AML-193 (cell line): ENCODE measurements around the gene PTPRQ.

Experiments
- DNase-seq, 2 experiments: peaks; one replicate each; lab custom pipeline; 2025; lab: John Stamatoyannopoulos, UW

PTPRQ gene

DNA sequence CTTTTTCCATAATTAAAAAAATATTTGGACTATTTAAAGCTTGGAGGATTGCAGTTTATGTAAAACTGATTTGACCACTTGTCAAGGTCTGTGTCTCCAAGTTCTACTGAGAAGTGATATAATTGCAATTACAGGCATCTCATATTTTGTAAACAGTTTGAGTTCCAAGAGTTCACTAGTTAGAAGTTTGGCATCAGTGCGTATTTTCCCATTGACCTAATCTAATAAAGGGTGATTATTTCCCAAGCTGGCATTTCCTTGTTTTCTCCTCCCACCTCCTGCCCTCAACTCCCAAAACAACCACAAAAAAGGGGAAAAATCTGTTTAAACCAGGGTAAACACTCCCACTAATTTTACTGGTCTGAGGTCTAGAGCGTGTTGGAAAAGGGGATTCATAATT is 260.4 kb downstream of the PTPRQ start:
- no peak for DNase-seq

DNA sequence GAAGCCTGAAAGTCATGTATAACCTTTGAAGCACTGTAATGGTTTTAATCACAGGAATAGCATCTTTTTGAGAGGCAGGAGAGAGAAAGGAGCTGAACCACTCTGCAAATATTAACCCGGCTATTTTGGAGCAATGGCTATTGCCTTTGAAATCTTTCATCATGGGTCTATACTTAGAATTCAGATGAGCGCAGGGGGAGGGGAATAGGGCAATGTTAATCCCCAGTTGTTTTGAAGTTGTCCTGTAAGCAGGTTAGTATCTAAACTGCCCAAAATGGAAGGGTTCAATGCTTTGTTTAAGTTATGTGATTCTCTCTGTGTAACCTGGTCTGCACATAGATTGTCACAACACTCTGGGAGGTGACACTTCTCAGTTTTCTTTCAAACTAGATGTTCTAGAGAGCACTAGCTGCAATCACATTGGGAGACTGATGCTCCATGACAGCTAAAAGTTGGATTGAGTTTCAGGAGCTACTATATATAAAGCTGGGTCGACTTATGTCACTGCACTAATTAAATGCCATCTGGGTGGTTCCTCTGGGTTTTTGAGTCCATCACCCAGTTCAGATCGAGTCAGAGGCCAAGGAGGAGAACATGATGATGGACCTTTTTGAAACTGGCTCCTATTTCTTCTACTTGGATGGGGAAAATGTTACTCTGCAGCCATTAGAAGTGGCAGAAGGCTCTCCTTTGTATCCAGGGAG is 263.2 kb downstream of the PTPRQ start, which contains the start of gene MYF6:
TSS of gene MYF6 (plus strand) at position 509 of the 704 bp plus-strand sequence. CDS start at position 595, 86 bp downstream.
- DNase-seq: no peak

DNA sequence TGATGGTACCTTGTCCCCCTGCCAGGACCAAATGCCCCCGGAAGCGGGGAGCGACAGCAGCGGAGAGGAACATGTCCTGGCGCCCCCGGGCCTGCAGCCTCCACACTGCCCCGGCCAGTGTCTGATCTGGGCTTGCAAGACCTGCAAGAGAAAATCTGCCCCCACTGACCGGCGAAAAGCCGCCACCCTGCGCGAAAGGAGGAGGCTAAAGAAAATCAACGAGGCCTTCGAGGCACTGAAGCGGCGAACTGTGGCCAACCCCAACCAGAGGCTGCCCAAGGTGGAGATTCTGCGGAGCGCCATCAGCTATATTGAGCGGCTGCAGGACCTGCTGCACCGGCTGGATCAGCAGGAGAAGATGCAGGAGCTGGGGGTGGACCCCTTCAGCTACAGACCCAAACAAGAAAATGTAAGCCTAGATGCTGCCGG is 263.8 kb downstream of the PTPRQ start:
- DNase-seq: no peak

DNA sequence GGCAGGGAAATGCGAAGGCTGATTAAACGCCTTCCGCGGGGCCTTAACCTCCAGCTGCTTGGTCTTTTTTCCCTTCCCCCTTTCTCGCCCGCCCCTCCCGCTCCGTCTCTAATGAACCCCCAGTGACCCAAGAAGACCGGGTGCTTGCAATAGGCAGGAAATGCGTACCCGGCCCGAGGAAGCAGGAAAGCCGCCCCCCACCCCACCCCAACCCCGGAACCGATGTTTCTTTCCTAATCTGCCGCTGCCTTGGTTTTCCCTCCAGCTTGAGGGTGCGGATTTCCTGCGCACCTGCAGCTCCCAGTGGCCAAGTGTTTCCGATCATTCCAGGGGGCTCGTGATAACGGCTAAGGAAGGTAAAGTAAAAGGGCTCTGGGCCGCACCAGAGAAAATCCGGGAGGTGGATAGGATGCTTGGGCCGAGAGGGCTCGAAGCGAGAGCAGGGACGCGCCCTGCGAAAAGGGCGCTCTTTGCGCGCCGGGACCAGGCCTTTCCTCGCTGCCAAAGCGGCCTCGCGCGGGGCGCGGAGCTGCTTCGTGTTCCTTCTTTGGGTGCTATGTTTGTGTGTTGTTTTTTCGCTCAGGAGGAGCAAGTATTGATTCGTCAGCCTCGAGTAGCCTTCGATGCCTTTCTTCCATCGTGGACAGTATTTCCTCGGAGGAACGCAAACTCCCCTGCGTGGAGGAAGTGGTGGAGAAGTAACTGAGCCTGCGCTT is 264.4 kb downstream of the PTPRQ start:
- DNase-seq: no peak

DNA sequence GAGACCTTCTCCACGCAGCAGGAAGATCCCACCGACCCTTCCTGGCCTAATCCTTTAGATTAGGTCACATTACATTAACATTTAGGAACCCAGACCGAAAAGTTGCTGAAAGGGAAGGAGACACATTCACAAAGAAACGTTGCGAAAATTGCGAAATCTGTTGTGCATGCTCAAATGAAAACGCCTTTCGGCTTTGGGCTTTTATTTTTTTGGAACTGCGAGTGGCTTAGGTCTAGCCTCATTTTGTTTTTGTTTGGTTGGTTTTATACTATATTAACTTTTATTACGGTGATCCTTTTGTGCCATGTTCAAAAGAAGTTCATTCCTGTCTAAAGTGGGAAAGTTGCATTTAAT is 264.9 kb downstream of the PTPRQ start:
- DNase-seq: no peak

DNA sequence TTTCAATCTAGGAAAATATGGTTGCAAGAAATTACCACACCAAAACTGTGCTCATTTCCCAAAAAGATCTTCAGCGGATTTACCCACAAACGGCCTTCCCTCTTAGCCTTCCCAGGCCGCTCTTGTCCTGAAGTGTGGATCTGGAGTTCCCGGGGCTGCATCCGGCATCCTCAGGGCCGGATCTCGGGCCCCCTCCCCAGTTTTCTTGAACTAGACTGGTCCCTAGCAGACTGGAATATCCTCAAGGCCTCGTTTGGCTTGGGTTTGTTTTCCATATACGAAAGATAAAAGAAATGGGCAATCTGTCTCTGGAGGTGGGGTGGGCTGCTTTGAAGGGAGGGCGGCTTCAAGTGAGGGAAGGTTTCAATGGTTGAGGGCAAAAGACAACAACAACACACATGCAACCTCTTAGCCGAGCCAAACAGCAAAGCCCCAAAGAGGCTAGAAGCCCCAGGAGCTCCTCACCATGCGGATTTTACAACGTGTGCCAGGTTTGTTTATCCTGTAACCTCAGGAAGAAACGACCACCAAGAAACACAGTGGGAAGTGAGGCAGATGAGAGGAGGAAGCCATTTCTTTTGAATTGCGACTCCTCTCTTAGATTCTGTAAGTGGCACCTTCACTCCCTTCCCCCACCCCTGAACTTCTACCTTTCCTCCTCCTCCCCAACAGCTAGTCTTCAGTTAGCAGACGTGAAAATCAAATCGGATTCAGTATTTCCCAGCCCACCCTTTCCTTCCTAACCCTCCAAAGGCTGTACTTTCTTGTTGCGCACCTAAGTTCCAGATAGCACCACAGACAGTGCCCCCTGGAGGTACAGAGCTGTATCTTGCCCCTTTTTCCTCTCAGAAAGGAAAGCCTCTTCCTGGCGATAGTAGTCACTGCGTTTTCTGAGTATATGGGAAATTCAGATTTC is 266.0 kb downstream of the PTPRQ start:
- no peak for DNase-seq

DNA sequence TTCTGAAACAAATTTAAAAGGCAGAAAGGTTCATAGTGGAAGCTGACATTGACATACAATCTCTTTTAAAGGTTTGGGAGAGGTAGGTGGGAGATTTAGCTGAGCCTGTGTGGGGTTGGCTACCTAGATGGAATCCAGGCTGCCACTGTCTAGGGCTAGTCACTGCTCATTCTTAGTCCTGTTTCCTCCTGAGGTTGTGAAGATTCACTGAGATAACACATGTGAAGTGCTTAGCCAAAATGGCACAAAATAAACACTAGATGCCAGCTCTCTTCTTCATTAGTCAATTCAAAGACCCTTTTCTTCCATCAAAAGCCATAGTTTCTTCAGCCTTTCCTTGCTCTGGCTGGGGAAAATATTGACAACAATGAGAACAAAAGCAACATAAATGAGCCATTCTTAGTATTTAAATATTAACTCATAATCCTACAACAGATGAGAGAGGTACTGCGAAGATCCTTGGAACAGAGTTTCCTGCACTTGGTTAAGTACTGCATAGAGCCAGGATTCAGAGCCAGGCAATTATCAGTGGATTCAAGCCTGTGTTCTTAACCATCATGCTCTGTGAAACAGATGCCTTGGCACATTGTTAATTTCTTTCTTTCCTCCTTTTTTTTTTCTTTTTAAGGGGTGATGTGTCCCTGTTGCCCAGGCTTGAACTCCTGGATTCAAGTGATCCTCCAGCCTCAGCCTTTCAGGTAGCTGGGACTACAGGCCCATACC is 266.9 kb downstream of the PTPRQ start:
- no peak for DNase-seq

DNA sequence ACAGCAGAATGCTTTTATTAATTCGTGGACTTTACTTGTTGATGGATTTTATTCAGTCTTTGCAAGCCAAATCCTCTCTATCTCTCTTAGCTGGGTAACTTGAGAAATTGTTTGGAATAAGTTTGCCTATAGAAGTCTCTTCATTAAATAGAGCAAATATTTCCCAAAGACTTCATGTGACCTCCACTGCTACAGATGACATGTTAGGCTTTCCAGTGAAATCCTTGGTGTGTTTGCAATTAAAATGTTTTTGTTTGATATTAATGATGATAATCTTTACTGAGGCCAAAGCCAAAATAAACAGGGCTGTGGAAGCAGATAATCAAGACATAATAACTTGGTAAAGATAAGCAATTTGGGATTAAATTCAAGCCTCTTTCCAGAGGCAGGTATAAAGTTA is 267.8 kb downstream of the PTPRQ start:
- DNase-seq: no peak

DNA sequence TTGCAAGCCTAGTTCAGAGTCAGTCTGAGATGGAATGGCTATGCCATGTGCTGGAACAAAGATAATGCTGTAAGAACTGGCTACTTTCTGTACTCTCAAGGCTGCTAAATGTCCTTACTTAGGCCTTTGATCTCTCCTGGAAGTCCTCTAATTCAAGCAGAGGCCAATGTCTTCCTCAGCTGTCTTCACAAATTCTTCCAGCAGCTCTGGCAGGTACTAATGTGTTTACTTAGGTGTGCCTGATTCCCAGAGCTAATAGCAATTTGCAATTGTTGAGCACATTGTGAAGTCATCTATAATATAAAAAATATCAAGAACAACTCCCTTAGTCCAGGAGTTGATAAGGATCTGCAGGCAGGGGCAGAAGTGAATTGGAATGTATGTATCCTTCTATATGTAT is 268.8 kb downstream of the PTPRQ start:
- no peak for DNase-seq

DNA sequence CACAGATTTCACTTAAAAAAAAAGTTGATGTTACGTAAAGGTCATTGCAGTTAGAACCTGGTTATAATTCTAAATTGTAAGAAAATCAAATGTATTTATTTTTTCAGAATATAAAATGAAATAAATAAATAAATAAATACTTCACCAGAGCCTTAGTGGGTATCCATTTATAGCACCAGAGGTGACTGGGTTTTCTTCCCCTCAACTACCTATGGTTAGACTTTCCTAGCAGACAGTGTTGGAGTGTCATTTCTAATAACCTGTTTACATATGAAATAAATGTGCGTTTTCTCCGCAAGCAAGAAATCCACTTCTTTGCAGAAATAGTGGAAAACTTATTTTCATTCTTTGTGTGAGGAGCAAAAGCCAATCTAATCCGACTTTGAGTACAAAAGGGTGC is 269.4 kb downstream of the PTPRQ start:
- no peak for DNase-seq

DNA sequence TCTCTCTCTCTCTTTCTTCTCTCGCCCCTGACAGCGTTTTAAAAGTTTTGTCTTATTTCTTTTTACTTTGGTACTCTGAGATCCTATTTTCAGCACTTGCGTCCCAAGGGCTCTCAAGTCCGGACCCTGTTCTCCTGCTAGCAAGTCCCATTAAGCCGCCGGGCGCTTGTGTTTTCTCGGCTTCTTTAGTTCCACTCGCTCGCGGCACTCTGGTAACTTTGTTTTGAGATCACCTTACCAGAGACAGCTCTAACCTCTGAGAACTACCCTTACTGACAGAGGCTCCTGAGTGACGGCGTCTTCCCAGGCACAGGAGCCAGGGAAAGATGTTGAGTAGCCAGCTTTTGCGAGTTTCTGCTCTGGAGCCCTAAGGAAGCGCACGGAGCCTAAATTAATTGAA is 270.0 kb downstream of the PTPRQ start:
- no peak for DNase-seq

DNA sequence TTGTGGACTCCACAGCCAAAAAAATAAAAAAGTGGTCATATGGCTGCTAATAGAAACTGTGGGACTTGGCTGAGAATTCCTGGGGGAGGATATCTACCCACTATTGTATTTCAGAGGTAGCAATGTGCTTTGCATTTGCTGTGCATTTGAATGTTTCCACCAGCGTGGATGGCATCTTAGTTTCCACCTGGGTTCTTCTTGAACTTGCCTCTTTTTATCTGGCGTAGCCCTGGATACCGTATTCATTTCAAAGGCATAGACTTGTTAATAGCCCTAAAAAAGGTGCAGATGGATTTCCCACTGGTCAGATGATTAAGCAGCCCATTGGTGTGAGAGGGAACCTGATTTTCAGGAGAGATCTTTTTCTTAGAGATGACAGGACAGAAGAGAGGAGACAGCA is 270.8 kb downstream of the PTPRQ start:
- no peak for DNase-seq

DNA sequence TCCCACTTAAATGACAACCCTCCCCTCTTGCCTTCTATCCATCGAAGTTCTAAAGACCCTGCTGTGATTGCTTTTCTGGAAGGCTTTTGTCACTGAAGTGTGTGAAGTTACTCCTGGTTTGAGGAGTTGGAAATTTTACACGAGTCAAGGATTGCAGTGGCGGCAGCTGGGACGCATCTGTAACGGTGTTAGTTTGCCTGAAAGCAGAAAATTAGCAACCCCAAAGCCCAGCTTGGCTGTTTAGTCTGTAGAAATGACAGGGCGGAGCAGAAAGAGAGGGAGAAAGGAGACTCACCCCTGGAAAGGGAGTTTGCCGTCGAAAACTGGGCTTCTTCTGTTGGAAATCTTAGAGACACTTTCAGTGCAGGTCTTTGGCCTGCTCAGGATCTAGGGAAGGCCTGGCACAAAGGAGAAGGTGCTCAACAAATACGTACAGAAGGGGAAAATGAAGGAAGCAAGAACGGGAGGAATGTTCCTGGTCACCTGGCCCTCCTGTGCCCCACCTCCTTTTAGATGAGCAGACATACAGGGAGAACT is 271.7 kb downstream of the PTPRQ start:
- DNase-seq: no peak

DNA sequence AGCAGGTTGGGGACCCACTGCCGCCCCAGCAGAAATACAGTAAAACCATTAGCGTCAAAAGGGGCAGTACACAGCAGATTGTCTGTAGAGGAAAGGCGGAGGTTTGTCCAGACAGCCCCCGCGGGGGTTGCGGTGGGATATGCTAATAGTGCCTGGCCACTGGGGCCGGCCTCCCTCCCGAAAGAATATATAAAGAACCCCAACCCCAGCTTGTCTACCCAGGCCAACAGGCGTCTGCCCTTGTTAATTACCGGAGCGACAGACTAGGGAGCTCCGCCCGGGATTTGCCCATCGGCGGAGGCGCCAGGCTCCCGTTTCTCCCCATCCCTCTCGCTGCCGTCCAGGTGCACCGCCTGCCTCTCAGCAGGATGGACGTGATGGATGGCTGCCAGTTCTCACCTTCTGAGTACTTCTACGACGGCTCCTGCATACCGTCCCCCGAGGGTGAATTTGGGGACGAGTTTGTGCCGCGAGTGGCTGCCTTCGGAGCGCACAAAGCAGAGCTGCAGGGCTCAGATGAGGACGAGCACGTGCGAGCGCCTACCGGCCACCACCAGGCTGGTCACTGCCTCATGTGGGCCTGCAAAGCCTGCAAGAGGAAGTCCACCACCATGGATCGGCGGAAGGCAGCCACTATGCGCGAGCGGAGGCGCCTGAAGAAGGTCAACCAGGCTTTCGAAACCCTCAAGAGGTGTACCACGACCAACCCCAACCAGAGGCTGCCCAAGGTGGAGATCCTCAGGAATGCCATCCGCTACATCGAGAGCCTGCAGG is 272.8 kb downstream of the PTPRQ start, which contains the start of gene MYF5:
TSS of gene MYF5 (plus strand) at position 217 of the 774 bp plus-strand sequence. CDS start at position 369, 152 bp downstream.
- DNase-seq: no peak

DNA sequence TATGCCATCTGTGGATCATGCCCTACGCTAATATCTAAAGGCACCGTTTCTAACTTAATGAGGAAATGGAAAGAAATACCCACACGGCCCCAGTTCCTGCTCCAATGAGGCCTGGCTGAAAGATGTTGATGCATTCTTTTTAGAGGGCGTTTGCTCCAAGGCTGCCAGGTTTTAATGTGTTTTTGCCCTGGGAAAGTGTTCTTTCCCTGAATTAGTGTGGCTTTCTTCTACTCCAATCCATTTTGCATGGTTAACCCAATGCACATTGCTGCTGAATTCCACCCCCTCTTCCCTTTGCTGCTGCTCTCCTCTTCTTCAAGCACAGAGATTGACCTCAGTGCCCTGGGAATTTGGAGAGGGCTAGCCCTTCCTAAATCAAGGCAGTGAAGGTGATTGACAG is 273.8 kb downstream of the PTPRQ start:
- DNase-seq: no peak

DNA sequence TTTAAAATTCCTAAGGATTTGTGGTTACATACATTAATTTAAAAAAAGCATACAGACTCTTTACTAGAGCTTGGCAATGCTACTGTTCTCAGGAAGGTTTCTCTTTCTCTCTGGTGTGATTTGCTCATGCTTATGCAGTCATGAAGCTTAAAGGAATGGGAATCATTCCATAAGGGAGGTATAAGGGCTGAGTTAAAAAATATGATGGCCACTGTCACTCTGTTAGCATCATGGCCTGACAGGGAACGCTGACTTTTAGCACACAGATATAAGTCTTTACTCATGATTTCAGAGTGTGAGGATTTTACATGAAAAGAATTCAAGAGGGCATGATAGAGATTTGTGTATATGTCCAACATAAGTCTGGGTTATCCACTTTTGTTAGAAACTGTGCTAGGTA is 276.5 kb downstream of the PTPRQ start:
- DNase-seq: no peak

DNA sequence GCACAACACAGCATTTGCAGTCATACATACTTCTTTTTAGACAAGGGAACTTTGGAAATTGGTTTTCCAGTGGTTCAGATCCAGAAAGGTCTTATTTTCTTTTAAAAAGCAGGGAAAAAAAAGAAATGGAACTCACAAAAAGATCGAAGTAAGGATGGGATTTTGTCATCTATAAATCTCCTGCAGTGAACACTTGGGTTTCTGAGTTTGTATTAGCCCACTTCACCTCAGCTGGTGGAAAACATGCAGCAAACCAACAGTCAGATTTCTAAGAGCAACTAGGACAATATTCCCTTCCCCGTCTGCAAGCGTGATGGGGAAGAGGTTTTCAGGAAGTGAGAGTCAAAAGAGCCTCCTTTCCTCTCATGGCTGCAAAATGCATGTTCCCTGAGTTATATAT is 277.3 kb downstream of the PTPRQ start:
- DNase-seq: no peak
